ENCODE results near the gene CCDC141.
"Not testable (repeated sequence)": the region's sequence is repeated elsewhere in the genome, so short reads cannot be mapped to it uniquely, and the experiment has no call there.

Gene CCDC141

DNA sequence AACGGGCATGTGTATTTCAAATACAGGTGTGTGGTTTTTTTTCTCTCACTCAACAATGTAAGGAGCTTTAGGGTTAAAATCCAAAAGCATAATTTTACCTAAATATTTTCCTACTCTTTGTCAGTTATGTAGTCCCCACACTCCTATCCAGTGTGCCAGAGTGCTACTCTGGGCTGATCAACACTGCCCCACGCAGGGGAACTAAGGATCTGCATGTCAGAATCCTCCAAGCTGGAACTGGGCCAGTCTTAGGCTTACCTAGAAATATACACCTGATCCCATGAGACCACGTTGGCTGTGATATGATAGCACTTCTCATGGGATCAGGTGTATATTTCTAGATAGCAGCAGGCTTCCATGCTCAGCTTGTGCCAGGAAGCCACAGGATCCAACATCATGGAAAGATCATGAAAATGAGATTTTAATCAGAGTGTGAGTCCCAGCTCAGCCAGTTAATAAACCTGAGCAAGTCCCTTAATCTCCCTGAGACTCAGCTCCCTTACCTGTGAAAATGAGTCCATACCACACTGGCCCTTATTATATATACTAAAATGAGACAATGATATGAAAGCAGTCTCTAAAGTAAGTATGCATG, 29.7 kb downstream of the CCDC141 start:
- TF ChIP-seq, protein P1, sequence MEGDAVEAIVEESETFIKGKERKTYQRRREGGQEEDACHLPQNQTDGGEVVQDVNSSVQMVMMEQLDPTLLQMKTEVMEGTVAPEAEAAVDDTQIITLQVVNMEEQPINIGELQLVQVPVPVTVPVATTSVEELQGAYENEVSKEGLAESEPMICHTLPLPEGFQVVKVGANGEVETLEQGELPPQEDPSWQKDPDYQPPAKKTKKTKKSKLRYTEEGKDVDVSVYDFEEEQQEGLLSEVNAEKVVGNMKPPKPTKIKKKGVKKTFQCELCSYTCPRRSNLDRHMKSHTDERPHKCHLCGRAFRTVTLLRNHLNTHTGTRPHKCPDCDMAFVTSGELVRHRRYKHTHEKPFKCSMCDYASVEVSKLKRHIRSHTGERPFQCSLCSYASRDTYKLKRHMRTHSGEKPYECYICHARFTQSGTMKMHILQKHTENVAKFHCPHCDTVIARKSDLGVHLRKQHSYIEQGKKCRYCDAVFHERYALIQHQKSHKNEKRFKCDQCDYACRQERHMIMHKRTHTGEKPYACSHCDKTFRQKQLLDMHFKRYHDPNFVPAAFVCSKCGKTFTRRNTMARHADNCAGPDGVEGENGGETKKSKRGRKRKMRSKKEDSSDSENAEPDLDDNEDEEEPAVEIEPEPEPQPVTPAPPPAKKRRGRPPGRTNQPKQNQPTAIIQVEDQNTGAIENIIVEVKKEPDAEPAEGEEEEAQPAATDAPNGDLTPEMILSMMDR (IDR thresholded peaks at IDR 0.05; ENCODE audit: low read depth, low read length): peak; percentile 62
- DNase-seq (ENCODE audit: low read depth in 2 of 2): peak; percentile 5 to 19
- H3K4me3 ChIP-seq (replicated peaks in 1 of 2; ENCODE audit: low read depth in 2 of 2, low read length in 2 of 2): no peak overlapping the region

DNA sequence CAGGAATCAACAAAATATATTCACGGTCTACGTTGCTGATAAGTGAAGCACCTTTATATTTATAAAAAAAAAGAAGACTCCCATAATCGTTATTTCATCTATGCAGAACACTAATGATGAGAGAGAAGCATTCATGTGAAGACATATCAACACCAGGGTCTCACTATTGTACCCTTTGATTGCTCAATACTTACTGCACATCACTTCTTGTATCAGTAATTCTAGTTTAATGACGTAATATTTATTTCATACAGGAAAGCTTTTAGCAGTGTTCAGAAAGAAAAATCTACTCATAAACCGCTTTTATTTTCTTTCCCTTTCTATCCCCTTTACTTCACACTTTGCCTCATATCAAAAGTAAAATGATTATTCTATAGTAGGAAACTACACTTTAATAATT, 30.7 kb downstream of the CCDC141 start:
- DNase-seq (ENCODE audit: low read depth in 2 of 2): no peak
- no peak overlapping the region for H3K4me3 ChIP-seq (replicated peaks in 1 of 2; ENCODE audit: low read depth in 2 of 2, low read length in 2 of 2)
- TF ChIP-seq, protein P1 (IDR thresholded peaks at IDR 0.05; ENCODE audit: low read depth, low read length): no peak

DNA sequence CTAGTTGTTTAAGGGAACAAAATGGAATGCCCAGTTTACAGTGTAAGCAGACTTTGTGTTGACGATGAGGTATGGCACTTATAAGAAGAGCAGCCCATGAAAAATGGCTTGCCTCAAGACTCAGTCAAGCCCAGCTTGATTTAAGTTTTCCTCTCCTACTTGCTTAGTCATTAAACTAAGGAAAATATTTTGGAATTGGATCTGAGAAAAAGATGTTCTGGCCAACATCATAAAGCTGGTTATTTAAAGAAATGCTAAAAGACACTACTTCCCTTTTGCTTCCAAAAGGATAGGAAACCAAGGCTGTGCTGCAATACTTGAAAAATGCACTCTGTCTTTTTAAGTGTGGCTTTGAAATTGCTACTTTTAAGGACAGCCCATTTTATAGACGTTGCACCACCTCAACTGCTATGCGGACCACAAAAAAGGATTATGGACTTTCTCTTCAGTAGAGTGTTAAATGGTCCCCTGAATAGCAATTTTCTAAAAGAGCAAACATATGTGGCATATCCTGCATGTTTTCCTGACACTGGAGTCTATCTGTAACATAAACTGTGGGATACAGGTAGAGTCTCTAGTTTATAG, 32.1 kb downstream of the CCDC141 start:
- H3K4me3 ChIP-seq (replicated peaks in 1 of 2; ENCODE audit: low read depth in 2 of 2, low read length in 2 of 2): no peak overlapping the region
- no peak for DNase-seq (ENCODE audit: low read depth in 2 of 2)
- TF ChIP-seq, protein P1 (IDR thresholded peaks at IDR 0.05; ENCODE audit: low read depth, low read length): no peak

GRCh38 chr2:179014189-179014588, 35.7 kb downstream of the CCDC141 start:
- H3K4me3 ChIP-seq (replicated peaks in 1 of 2; ENCODE audit: low read depth in 2 of 2, low read length in 2 of 2); DNase-seq (ENCODE audit: low read depth in 2 of 2): not testable (repeated sequence)

DNA sequence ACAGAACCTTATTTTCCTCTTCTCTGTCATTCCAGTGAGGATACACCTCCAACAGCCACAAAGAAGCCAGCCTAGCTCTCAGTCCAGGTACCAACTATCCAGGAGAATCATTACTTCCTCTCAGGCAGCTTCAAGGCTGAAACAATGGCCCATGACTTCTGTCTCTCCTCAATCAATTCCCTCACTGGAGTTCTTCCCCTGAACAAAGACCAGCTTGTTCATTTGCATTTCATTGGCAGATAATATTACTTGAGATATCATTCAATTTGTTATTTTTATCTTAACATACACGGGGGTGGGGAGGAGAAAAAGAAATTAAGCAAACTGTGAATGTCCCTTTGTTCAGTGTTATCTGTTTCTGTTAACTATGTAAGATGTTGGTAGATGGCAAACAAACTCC, 44.0 kb downstream of the CCDC141 start:
- TF ChIP-seq, protein P1 (IDR thresholded peaks at IDR 0.05; ENCODE audit: low read depth, low read length): no peak
- DNase-seq (ENCODE audit: low read depth in 2 of 2): no peak
- no peak overlapping the region for H3K4me3 ChIP-seq (replicated peaks in 1 of 2; ENCODE audit: low read depth in 2 of 2, low read length in 2 of 2)

- no peak for DNase-seq (ENCODE audit: low read depth in 2 of 2)
- TF ChIP-seq, protein P1 (IDR thresholded peaks at IDR 0.05; ENCODE audit: low read depth, low read length): no peak
- H3K4me3 ChIP-seq (replicated peaks in 1 of 2; ENCODE audit: low read depth in 2 of 2, low read length in 2 of 2): no peak overlapping the region
These were observed 50.5 kb downstream of the CCDC141 start for GRCh38 chr2:178999476-178999875.

- TF ChIP-seq, protein P1 (IDR thresholded peaks at IDR 0.05; ENCODE audit: low read depth, low read length): no peak
- H3K4me3 ChIP-seq (replicated peaks in 1 of 2; ENCODE audit: low read depth in 2 of 2, low read length in 2 of 2): no peak overlapping the region
- no peak for DNase-seq (ENCODE audit: low read depth in 2 of 2)
These were observed 51.4 kb downstream of the CCDC141 start for GRCh38 chr2:178998539-178998938.
